NCI-H345 (cell line): Measurements from ENCODE around the gene GPR68.

ENCODE experiments used
- DNase-seq: peaks from one replicate; lab custom pipeline; 2025; lab: John Stamatoyannopoulos, UW

Gene GPR68

GRCh38 chr14:91244501-91244901 is at the start of gene GPR68:
Gene GPR68, minus strand, starts transcription at chr14:91244704. Its CDS starts 9,654 bp downstream, at chr14:91235050.
- peak; percentile 44 for DNase-seq

DNA sequence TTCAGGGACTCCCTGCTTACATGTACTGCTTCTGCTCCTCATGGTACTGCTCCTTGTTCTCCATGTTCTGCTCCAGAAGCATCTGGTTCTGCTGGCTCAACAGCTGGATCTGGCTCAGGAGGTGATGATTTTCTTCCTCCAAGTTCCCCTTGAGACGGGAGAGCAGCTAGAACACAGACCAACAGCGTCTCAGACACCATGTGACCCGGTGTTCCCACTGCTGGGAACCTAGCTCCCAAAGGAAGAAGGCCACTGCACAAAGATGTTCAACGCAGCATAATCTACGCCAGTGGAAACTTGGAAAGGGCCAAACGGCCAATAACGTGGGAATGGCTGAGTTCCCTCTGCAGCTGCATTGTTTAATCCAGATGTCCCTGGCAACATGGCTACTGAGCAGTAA is 49.6 kb upstream of the GPR68 start:
- DNase-seq = no peak

- no peak for DNase-seq
Observed at GRCh38 chr14:91293281-91293680, 48.8 kb upstream of the GPR68 start.

GRCh38 chr14:91292491-91292890 is 48.0 kb upstream of the GPR68 start:
- no peak for DNase-seq

DNA sequence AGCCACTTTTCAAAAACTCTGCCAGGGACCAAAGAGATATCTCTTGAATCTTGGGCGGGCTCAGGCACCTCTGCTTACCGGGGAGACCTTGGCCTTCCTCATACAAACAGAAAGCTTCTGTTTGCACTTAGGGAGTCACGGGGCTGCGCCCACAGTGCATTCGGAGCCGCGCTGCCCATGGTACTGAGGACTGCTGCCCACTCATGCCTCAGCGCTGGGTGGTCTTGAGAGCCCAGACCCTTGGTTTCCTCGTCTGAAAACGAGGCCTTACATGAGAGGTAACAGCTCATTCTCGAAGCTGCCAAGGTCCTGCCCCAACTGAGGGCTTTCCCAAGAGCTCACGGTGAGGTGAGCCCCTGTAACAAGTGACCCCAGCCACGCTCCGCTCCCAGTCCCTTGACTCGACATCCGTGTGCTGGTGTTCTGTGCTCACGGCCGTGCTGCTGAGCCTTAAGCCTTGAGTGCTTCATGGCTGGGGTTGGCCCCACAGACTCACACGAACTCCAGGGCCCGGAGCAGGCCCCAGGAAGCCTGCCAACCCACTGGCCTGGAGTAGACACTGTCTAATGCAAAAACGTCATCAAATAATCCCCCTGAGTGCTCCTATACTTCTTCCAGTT is 47.4 kb upstream of the GPR68 start:
- no peak for DNase-seq

DNA sequence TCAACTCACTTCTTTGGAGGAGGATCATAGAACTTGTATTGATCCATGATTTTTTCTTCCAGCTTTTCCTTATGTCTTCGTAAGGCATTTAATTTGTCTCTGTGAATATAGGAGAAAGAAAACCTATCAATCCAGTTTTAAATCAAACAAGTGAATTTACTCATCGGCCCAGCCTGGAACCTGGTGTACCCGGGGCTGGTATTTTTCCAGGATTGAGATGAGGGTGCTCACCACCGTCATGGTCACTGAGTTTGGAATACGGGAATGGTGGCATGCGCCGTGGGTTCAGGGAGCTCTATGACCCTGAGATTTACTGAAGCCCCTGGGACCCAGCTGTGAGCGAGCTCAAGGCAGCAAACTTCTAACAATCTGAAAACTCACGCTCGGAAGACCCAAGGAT is 46.5 kb upstream of the GPR68 start:
- DNase-seq = no peak

GRCh38 chr14:91289464-91289863 is 45.0 kb upstream of the GPR68 start:
- DNase-seq = no peak

- no peak for DNase-seq
Observed at GRCh38 chr14:91288876-91289275, 44.4 kb upstream of the GPR68 start.

DNA sequence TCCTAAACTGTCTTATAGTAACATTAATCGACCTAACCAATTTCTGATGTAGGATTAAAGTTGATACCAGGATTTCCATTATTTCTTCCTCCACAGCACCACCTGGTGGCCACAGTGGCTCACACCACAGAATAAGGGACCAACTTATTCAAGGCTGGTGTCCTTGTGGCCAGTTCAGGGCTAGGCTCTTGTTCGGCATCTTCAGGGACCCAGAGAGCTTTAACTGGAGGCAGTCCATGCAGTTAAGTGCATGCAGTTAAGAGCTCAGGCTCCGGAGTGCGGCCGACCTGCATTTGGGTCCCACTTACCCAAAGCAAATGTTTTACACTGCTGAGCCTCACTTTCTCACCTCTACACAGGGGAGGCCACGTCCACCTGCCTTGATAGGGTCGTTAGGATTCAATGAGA is 42.0 kb upstream of the GPR68 start:
- DNase-seq = peak; percentile 70

DNA sequence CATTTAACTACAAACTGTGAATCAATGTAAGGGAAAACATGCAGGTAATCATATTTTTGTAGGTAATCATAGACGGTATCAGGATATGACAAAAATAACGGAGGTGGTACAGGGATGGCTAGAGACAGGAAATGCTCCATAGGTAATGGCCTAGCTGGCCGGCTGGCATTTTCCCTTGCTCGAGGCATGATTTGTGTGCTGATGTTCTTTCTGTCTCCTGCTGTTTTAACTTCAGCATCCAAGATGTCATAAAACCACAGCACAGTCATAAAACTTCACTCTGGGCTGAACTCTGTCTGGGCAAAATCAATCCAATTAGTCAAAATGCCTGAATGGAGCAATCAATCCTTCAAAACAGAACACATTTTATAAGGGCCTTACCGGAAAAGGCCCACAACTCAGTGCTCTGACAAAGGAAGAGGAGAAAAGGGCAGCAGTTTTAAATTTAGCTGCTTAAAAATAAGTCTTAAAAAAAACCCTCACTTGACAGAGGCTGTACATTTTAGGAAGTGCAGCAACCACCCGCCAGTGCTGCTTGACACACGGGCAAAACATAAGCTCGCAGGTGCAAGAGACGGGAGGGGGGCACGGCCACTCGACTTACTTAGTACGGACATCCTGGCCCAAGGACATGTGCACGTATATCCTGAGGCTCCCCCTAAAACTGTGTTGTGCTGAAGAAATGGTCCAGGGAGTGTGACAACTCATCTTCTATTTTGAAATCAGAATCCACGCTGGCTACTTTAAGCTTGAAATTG is 40.5 kb upstream of the GPR68 start:
- no peak for DNase-seq

DNA sequence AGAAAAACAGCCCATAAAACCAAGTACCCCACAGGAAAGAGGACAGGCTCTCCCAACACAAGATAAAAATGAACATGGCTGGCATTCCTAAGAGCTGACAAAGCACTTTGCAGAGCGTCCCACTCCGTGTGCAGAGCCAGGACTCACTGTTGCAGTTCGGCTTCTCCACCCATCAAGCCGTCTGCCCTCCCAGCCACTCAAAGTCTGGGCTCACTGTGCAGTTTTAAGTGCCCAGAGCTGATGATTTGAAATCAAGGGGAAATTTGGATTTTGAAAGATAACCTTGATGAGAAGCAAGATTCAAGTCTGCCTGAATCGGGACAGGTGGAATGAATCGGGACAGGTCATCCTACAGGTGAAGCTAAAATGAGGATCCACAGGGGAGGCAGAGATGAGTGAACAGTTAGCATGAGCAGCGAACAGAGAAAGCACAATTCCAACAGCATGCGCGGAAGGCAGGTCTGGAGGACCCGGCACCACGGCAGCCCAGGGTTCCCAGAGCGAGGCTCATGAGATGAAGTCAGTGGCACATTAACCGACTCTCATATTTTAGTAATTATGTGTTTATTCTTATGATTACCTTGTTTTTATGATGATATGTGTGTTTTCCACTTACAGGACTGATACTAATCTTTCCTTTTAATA is 39.8 kb upstream of the GPR68 start:
- DNase-seq = no peak

DNA sequence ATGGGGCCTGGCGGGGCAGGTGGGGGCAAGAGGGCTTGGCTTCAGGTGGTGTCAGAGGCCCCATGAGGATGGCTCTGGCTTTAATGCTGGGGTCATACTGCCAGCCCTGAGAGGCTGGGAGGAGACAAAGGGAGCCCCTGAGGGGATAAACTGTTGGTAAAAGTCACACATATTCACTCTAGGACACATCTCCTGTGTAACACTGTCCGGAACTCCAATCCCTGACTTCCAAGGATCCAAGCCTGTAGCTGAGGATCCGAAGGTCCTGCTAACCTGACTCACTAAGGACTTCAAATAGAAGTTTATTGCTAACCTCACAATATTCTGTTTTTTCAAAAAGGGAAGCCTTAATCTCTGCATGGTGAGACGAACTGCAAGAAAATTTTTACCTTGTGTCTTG is 39.2 kb upstream of the GPR68 start:
- DNase-seq = no peak

- DNase-seq = no peak
Observed at GRCh38 chr14:91282954-91283645, 38.6 kb upstream of the GPR68 start.

DNA sequence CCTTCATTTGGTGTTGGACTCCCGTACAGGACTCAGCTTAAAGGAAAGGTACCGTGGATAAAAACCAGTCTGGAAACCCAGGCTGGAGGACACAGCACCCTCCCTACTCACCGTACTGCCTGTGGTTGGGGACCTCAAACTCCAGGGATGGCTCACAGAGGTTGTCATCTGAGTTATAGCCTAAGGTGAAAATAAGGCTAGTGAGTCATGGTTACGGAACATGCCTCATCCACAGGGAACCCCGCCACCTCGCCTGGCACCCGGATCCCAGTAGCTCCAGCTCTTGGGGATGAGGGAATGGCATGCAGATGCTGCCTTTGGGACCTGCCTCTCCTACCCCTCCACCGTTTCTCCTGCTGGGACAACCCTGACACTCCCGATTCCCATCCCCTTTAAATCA is 36.8 kb upstream of the GPR68 start:
- no peak for DNase-seq

GRCh38 chr14:91280129-91280528 is 35.6 kb upstream of the GPR68 start:
- DNase-seq = peak; percentile 64

DNA sequence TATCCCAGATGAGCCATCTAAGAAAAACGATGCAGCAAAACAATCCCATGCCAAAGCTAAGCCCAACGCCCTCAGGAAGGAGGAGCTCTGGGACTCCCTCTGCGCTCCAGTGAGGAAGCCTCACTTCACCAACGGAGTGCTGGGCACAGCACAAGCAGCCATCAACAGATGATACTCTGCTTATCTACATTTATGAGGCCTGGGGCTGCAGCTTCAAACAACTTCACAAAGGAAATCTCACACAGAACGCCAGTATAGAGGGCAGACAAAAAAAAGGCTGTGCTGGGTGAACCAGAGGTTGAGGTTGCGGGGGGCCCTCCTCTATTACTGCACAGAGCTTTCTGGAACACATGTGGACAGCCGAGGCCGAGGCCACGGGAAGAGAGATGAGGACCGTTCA is 34.9 kb upstream of the GPR68 start:
- no peak for DNase-seq

GRCh38 chr14:91278383-91278715 is 33.8 kb upstream of the GPR68 start:
- no peak for DNase-seq

DNA sequence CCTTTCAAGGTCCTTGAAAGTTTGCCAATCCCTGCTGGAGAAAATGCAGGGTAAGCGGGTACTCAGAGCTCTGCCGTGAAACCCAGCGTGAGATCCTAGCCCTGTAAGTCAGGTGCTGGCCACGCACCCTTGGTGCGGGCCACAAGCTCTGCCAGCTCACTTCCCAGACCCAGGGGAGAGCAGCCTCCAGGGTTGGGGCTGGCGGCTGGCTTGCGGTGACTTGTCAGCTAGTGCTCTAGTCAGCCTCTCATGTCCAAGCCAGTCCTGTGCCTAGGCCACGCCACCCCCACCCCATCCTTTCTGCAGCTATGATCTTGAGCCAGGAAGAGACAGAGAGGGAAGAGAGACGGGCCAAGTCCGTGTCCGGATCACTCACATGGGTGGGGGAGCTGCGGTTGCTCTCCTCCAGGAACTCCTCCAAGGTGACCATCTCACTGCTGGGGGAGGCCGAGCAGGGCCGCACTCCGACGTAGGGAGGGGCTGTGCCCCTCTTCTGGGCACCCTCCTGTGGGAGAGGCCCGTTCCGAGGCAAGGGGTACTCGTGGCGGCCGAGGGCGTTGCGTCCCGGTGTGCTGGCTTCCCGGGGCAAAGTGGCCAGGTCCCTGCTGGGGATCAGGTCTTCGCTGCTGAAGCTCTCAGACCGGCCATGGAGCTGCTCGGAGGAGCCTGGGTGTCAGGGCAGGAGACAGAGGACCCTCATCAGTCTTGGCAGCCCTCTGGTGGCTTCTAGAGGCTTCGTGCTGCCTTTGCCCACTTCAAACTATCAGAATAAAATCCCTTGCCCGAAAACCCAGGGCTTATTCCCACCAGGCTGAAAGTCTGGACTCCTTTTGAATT is 33.3 kb upstream of the GPR68 start:
- DNase-seq = no peak

GRCh38 chr14:91274796-91275195 is 30.3 kb upstream of the GPR68 start:
- no peak for DNase-seq

DNA sequence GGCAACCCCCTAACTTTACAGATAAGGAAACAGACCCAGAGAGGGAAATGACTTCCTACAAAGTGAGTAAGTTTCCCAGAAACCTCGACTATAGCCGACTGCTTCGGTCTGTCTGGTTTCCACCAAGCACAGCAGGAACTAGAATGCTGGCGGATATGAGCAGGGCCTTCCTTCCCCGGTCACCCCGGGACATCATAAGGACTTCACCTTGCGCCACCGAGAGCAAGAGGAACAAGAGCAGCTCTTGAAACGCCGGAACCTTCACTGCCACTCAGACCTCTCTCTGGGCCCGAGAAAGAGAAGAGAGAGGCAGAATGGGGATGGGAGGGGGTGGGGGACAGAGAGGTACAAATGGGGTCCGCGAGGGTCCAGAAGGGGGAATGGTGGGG is 29.4 kb upstream of the GPR68 start:
- no peak for DNase-seq

DNA sequence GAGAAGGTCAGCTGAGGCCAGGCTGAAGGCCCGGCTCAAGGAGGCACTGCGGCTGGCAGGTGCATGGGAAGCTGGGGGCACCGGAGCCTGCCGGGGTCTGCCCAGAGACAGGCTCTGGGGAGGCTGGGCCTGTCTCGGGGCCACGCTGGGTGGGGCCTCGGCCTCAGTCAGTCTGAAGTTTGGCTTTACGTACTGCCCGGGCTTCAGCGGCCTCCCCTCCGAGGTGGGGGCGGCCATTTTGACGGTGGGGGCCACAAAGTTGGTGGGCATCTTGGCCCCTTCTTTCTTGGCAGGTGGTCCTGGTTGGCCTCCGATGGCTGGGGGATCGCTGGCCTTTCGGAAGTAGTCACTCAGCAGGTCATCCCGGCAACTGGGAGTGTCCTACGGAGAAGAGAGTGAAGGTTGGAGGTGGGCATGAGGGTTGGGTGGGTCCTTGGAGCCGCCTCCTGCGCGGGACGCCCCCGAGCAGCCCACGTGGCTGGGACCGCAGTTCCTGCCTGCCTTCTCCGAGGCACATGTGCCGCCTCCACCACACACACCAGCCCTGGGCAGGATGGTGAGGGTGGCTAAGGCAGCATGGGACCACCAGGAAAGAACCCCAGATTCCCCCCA is 28.9 kb upstream of the GPR68 start:
- DNase-seq = no peak
